ENCODE measurements around the gene GBP7.

- TF ChIP-seq CTCF (IDR thresholded peaks at IDR 0.05; ENCODE audit: low read length) (no peak), EZH2 (optimal IDR thresholded peaks at IDR 0.05; ENCODE audit: low read depth, low read length) (no peak), EZH2phosphoT487 (IDR thresholded peaks at IDR 0.05; ENCODE audit: low read length) (no peak)
Observed at GRCh38 chr1:89198491-89199072, 22.8 kb upstream of the GBP7 start, which contains the start of gene GBP4.
